ENCODE results near the gene PINLYP.

The PINLYP gene

GRCh38 chr19:43624933-43625332 lies 49.3 kb downstream of the PINLYP start:
- no peak overlapping the region for H3K4me3 ChIP-seq (ENCODE audit: low read depth, low read length)
- no peak for TF ChIP-seq CTCF (IDR thresholded peaks at IDR 0.05; ENCODE audit: low read depth, low read length)

GRCh38 chr19:43625918-43626579 lies 50.4 kb downstream of the PINLYP start:
- H3K4me3 ChIP-seq (ENCODE audit: low read depth, low read length): no peak overlapping the region
- TF ChIP-seq CTCF (IDR thresholded peaks at IDR 0.05; ENCODE audit: low read depth, low read length): no peak

- H3K4me3 ChIP-seq (ENCODE audit: low read depth, low read length): no peak overlapping the region
- no peak for TF ChIP-seq CTCF (IDR thresholded peaks at IDR 0.05; ENCODE audit: low read depth, low read length)
Observed at GRCh38 chr19:43626838-43627237, 51.2 kb downstream of the PINLYP start.

- no peak overlapping the region for H3K4me3 ChIP-seq (ENCODE audit: low read depth, low read length)
- TF ChIP-seq CTCF (IDR thresholded peaks at IDR 0.05; ENCODE audit: low read depth, low read length): no peak
Observed at GRCh38 chr19:43628646-43629326, 53.2 kb downstream of the PINLYP start.

- H3K4me3 ChIP-seq (ENCODE audit: low read depth, low read length): no peak overlapping the region
- no peak for TF ChIP-seq CTCF (IDR thresholded peaks at IDR 0.05; ENCODE audit: low read depth, low read length)
Observed at GRCh38 chr19:43631491-43631890, 55.9 kb downstream of the PINLYP start.

Measured in WI38 (cell line).